Skin epidermis (tissue), 12 donors: ENCODE measurements around the gene TUBAL3.
"Not testable (repeated sequence)": the region's sequence is repeated elsewhere in the genome, so short reads cannot be mapped to it uniquely, and the experiment has no call there.

Experiments
- H3K27ac ChIP-seq, 21 experiments: fragments of 200-600 bp; sonication (generic) in 11 of 21; one replicate each; pipeline ENCODE4 v1.5.0; 2020; ENCODE audit warnings: mild to moderate bottlenecking in 3 of 21, inconsistent platforms in 2 of 21, moderate library complexity in 2 of 21
- H3K4me3 ChIP-seq, 7 experiments: fragments of 200-600 bp; sonication (generic) in 2 of 7; one replicate each; pipeline ENCODE4 v1.5.0; 2020; ENCODE audit warnings: inconsistent platforms in 2 of 7, mild to moderate bottlenecking in 2 of 7, moderate library complexity in 1 of 7

The TUBAL3 gene

DNA sequence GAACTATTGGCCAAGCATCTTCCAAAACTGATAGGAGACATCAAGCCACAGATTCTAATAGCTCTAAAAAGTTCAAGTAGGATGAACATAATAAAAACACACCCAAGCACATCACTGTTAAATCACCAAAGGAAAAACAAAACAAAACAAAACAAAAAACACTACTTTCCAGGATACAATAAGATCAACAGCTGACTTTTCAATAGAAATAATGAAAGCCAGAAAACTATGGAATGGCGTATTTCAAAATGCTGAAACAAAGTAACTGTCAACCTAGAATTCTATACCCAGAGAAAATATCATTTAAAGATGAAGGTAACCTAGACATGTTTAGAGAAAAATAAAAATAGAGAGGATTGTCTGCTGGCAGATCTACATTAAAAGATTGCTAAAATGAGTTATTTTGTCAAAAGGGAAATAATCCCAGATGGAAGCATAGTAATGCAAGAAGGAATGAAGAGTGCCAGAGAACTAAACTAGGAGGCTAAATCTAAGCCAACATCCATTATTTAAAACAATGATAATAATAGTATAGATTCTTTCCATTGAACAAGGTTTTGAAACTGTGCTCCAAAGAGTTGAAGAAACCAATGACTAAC is 13.9 kb downstream of the TUBAL3 start:
- H3K27ac ChIP-seq: no peak overlapping the region
- H3K4me3 ChIP-seq: no peak overlapping the region

DNA sequence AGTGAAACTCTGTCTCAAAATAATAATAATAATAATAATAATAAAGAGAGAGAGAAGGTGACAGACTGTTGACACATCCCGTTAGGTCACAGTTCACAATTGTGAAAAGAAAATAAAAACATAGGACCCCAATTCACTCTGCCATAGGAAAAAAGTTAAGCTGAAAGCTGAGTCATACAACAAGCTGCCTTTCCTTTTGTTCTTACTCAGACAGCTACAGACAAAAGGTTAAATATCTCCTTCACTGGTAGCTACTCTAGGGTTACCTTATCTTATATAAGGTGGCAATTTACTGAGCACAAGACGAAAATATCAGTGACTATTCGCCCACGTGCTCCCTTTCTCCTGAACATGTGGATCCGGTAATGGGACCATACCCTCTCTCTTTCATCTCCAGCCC is 17.5 kb downstream of the TUBAL3 start:
- H3K27ac ChIP-seq: no peak overlapping the region
- H3K4me3 ChIP-seq: no peak overlapping the region

DNA sequence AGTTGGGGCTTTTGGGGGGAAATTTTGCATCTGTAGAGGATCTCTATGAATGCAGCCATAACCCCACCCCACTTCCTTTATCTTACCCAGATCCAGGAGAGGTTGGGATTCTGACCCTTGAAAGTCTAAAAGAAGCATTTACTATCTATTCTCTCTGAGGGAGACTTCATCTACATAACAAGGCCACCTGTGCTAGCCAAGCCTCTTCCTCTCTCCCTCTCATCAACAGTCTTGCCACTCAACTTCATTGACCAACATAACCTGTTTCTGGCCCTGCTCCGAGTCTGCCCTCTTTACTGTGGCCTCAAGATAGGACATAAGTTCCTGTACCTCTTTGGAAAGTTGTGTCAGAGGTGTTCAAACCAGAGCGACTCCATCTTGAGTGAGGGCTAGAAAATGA is 19.4 kb downstream of the TUBAL3 start:
- no peak overlapping the region for H3K27ac ChIP-seq
- H3K4me3 ChIP-seq: no peak overlapping the region

DNA sequence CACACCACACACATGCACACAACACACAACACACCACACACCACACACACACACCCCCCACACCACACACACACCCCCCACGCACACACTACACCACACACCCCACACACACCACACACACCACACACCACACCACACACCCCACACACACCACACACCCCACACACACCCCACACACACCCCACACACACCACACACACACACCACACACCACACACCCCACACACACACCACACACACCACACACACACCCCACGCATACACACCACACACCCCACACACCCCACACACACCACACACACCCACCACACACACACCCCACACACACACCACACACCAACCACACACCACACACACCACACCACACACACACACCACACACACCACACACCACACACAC is 23.4 kb downstream of the TUBAL3 start:
- Histone ChIP-seq H3K27ac (no peak overlapping the region), H3K4me3 (no peak overlapping the region)

DNA sequence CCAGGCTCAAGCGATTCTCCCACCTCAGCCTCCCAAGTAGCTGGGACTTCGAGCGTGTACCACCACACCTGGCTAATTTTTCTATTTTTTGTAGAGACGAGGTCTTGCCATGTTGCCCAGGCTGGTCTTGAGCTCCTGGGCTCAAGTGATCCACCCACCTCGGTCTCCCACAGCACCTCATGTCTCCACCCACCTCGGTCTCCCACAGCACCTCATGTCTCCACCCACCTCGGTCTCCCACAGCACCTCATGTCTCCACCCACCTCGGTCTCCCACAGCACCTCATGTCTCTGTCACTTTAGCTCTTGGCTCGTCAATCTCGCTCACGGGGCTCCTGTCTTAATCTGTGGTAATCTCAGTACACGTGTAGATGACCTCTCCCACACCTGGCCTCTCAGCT is 24.2 kb downstream of the TUBAL3 start:
- not testable (repeated sequence) for H3K4me3 ChIP-seq

DNA sequence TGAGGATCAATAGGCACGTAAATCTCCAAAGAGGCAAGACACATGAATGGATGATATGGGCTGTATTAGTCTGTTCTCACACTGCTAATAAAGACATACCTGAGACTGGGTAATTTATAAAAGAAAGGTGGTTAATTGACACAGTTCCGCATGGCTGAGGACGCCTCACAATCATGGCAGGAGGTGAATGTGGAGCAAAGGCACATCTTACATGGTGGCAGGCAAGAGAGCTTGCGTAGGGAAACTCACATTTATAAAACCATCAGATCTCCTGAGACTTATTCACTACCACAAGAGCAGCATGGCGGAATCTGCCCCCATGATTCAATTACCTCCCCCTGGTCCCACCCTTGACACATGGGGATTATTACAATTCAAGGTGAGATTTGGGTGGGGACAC is 25.4 kb downstream of the TUBAL3 start:
- H3K4me3 ChIP-seq, H3K27ac ChIP-seq: not testable (repeated sequence)

More for the DNA sequence above, 24.2 kb downstream of the TUBAL3 start:
- H3K27ac ChIP-seq: not testable (repeated sequence)

DNA sequence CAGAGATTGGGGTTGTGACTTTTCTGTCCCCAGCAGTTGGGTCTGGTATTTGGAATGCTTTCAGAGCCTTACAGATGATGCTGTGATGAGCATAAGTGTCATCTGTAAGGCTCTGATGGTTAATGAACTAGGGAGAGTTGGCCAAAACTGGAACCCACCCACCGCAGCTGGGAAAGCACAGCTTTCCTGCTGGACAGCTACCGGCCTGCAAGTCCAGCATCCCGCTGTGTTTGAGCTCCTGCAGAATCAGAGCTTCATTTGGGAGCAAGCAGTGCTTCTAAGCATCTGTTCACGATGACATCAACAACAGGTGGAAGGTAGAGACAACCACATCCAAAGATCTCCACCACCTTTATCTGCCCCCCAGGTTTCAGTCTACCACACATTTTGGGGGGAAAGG is 28.2 kb downstream of the TUBAL3 start:
- Histone ChIP-seq H3K4me3 (no peak overlapping the region), H3K27ac (no peak overlapping the region)

DNA sequence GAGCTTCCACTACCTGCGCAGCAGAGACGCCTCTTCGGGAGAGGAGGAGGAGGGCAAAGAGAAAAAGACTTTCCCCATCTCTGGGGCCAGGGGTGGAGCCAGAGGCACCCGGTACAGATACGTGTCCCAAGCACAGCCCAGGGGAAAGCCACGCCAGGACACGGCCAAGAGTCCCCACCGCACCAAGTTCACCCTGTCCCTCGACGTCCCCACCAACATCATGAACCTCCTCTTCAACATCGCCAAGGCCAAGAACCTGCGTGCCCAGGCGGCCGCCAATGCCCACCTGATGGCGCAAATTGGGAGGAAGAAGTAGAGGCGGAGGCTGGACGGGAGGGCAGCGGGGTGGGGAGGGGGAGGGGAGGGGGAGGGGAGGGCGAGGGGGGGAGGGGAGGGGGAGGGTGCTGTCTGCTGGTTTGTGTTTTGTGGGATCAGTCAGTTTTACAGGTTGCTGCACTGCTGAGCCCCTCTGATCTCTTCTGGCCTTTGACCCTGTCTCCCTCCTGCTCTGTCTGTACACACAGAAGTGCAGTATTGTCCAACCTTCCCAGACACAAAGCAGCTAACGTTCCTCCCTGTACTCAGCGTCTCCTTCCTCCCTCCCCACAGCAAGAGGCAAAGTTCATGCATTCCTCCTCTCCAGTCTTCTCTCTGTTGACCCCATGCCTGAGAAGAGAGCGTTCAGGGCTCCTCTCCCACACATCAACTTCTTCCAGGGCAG is 30.6 kb downstream of the TUBAL3 start:
- Histone ChIP-seq H3K27ac (no peak overlapping the region), H3K4me3 (no peak overlapping the region)

DNA sequence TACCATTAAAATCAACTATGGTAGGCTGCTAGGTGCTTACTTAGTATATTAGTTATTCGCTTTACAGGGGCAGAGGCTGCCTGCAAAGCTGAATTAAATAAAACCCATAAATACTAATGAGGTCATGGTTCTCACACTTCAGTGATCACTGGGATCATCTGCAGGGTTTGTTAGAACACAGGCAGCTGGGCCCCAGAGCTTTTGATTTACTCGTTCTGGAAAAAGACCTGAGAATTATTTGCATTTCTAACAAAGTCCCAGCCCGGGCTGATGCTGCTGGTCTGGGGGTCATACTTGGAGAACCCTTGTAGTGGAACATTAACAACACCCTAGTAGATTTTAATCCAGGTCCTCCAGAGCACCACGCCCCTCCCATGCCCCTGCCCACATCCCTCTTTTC is 31.3 kb downstream of the TUBAL3 start:
- Histone ChIP-seq H3K4me3 (no peak overlapping the region), H3K27ac (no peak overlapping the region)

DNA sequence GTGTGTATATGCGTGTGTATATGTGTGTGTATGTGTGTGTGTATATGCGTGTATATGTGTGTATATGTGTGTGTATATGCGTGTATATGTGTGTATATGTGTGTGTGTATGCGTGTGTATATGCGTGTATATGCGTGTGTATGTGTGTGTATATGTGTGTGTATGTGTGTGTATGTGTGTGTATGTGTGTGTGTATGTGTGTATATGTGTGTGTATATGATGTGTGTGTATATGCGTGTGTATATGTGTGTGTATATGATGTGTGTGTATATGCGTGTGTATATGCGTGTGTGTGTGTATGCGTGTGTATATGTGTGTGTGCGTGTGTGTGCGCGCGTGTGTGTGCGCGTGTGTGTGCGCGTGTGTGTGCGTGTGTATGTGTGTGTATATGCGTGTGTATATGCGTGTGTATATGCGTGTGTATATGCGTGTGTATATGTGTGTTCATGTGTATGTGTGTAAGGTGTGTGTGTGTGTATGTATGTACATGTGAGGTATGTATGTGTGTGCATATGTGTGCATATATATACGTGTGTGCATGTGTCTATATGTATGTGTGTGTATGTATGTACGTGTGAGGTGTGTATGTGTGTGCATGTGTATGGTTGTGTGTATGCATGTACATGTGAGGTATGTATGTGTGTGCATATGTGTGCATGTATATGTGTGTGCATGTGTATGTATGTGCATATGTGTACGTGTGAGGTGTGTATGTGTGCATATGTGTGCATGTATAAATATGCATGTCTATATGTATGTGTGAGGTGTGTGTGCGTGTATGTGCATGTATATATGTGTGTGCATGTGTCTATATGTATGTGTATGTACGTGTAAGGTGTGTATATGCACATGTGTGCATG is 33.9 kb downstream of the TUBAL3 start:
- no peak overlapping the region for H3K27ac ChIP-seq
- no peak overlapping the region for H3K4me3 ChIP-seq

DNA sequence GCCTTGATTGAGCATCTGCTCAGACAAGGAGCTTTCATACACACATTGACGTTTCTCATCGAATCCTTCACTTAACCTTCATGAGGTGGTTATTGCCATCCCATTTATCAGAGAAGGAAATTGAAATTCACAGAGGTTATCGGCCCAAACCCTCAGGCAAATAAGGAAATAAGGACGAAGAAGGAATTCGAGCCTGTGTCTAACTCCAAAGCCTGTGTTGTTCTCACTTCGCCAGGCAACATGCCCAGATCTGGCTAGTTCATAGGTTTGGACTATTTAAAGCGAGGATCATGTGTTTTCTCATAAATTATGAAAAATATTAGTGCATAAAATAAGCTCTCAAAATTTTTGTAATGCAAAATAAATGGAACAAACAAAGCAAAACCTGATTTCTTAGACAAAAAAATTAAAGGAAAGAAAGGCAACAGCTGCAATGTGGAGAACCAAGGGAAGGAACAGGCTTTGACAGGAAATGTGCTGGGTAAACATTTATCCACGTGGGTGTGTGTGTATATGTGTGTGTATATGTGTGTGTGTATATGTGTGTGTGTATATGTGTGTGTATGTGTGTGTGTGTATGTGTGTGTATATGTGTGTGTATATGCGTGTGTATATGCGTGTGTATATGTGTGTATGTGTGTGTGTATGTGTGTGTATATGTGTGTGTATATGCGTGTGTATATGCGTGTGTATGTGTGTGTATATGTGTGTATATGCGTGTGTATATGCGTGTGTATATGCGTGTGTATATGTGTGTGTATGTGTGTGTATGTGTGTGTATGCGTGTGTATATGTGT is 35.1 kb downstream of the TUBAL3 start:
- Histone ChIP-seq H3K4me3 (no peak overlapping the region), H3K27ac (no peak overlapping the region)

DNA sequence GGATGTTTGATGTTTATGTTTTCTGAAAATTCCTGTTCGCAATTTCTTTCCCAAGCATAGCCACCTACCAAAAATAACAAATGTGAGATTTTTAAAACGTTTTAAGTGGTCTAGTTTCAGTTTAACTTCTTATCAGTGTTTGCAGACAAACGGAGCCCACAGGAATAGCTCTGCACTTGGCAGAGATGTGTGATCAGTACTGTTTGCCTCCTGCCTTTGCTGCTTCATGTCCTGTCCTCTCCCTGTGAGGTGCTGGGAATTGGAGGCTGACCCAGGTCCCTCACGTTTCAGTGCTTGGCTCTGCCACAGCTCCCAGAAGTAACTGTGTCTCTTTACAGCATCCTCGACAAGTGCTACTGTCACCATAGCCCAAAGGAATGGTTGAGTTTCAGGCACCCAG is 38.7 kb downstream of the TUBAL3 start:
- Histone ChIP-seq H3K27ac (no peak overlapping the region), H3K4me3 (no peak overlapping the region)

DNA sequence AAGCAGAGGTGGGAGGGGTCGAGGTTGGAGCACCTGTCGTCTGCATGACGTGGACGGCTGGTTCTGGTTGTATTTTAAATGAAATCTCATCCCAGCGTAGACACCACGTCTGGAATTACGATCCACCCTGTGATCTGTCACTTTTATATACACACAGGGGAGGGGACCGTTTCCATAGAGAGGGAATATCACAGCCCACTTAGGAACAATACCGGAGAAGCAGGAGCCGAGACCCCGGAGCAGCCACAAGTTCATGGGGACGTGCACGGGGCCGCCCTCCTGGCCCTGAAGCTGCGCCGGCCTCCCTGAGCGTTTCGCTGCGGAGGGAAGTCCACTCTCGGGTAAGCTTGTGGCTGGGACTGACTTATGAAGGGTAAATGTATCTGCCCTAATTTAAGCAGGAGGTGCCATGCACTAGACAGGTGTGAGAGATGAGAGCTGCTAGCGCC is 39.7 kb downstream of the TUBAL3 start, which contains the start of gene UCN3:
Gene UCN3, plus strand, starts transcription at position 77 of the 449 bp plus-strand sequence. CDS start 8,755 bp downstream, outside the sequence.
- no peak within 1 kb of the TSS for H3K27ac ChIP-seq
- no peak within 1 kb of the TSS for H3K4me3 ChIP-seq

DNA sequence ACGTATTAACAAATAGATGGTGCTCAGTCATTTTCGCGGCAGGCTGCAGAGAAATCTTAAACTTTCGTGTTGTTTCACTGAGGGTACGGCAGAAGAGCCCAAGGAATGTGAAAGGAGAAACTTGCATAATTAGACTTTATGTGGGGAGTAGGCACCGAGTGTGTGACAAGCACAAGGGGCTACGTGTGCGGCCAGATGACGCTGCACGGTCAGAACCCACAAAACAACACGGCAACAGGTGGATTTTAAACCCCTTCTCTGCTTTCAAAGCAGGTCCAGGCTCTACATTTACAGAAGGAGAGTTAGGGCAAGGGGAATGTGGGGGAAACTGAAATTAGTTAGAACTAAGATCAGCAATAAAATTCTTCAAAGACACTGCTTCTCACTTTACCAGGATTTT is 40.3 kb downstream of the TUBAL3 start:
- Histone ChIP-seq H3K27ac (no peak overlapping the region), H3K4me3 (no peak overlapping the region)

DNA sequence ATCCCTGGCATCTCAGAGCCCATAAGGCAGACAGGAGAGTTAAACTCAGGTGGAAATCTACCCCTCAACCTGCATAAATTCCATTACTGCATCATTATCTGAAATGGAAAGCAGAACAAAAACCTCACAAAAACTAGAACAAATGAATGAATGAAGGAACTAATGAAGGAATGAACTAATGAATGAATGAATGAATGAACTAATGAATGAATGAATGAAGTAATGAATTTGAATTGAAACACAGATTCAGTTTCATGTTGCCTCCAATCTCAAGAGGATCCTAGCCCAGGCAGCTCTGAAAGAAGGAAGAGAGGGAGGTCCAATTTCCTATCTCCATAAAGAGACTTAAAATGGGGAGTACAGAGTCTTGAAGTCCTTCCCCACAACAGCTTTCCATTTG is 41.8 kb downstream of the TUBAL3 start:
- no peak overlapping the region for H3K27ac ChIP-seq
- H3K4me3 ChIP-seq: no peak overlapping the region

DNA sequence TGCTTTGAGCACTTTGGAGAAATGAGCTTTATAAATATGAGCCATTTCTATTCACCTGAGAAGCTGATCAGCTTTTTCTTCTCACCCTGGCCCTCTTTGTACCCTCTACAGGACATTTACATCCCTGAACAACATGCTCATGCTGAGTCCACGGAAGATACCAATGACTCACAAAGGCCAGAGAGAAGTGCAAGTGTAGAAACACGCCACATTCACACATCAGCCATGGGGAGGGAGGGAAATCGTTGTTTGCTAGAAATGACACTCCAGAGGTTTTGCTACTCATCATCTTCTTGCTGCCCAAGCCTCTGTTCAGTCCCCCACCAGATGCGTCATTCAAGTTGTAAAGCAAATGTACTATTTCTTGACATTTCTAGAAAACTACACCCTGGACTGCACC is 42.7 kb downstream of the TUBAL3 start:
- H3K27ac ChIP-seq: no peak overlapping the region
- no peak overlapping the region for H3K4me3 ChIP-seq

DNA sequence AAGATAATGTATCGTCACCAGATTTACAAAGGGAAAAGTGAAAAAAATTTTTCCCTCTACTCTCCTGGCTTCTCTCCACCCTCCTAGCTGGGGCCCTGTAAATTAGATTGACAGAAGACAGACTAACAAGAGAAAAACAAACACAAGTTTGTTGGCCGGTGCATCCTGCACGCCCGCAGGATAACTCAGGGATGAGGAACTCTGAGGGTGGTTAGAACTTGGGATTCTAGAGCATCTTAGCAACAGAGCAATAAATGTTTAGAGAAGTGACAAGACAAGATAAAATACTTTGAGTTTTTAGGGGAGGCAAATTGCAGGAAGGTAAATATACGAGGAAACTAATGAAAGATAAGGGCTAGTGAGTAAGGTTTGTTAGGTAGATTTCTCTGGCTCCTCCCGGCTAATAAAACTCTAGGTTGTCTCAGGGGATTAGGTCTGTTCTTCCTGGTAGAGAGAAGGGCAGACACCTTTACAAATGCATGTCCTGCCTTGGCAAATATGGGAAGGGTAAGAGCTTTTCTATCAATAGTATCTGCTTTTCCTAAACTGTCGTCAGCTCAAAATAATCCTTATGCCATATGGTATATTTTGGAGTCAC is 44.2 kb downstream of the TUBAL3 start:
- Histone ChIP-seq H3K4me3 (no peak overlapping the region), H3K27ac (no peak overlapping the region)

DNA sequence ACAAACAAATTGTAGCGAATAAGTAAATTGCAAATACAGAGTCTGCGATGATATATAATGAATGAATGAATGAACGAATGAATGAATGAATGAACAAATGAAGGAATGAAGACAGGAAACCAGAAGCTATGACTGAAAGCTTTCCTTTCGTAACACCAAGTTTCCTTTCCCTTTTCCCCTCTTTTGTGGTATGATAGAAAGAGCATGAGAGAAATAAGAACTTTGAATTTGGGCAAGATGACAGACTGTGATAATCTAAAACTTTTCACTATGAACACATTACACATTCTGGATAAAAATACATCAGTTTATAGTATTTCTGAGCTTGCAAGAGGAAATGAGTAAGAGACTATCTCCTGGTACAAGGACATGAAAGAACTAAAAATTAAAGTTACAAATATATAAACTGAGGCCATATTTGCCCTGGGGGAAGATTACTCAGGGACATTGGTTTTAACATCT is 48.3 kb downstream of the TUBAL3 start:
- H3K27ac ChIP-seq: no peak overlapping the region
- no peak overlapping the region for H3K4me3 ChIP-seq

DNA sequence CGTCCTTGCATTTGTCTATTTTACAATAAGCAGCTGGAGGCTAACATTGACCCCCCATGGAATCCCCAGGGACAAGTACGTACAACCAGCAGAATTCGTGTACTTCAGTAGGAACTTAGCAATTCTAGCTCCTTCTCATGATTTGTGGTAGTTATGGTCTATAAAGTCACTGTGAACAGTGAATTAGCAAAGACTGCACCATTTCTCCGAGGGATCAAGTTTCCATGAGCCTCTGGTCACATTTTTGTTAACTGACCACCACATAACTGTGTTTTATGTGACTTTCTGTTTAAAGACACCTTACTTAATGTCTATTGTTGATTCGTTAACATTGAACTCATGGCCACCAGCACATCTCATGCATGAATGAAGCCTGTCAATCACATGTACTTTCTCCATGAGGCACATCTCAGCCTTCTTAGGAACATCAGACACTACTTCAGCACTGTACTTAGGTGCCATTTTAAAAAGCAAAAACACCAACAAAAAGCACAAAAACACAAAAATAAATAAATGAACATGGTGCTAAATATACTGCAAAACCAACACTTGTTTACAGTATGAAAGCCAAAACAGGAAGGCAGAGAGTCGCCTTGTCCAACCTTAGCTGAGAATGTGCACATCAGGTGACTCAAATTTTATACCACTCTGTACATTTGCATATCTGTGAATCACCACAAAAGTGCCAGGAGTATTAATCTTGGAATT is 48.9 kb downstream of the TUBAL3 start:
- no peak overlapping the region for H3K4me3 ChIP-seq
- no peak overlapping the region for H3K27ac ChIP-seq
